HFFc6 (cell line): ENCODE data around the gene STK25. TPM values are rescaled to one million over a fixed set of nuclear protein-coding genes. Genes with fewer than 3 reads are reported as not detected.

Source experiments
- DNase-seq: peaks from one replicate; pipeline ENCODE4 v3.0.0-alpha.2; 2018
- H3K27ac Mint-ChIP-seq: 2 replicates; pipeline ENCODE4 v1.8.0; 2020; ENCODE audit warnings: mild to moderate bottlenecking, mixed read lengths
- H3K27me3 Mint-ChIP-seq: 2 replicates; pipeline ENCODE4 v1.8.0; 2021; ENCODE audit warnings: mild to moderate bottlenecking, moderate library complexity, mixed read lengths; ENCODE audit not compliant: insufficient read depth
- H3K36me3 Mint-ChIP-seq: 2 replicates; pipeline ENCODE4 v1.8.0; 2021; ENCODE audit warnings: low read depth, mixed read lengths
- H3K4me1 Mint-ChIP-seq: 2 replicates; pipeline ENCODE4 v1.8.0; 2020; ENCODE audit warnings: low read depth, mixed read lengths
- H3K4me3 Mint-ChIP-seq: 2 replicates; pipeline ENCODE4 v1.8.0; 2020; ENCODE audit warnings: mild to moderate bottlenecking, moderate library complexity, mixed read lengths
- H3K9me3 Mint-ChIP-seq: 2 replicates; pipeline ENCODE4 v1.8.0; 2020; ENCODE audit warnings: mild to moderate bottlenecking, mixed read lengths
- total RNA-seq, 6 experiments: library from RNA; stranded (reverse); fragmentation: NEBNext Ultra II Directional; extraction: Animal tissue kit (Norgen Biotek cat#: 25700); gene quantifications; 2 replicates in 1 of 6; 3 replicates in 5 of 6; pipeline ENCODE4 v1.2.3, GENCODE V29; 2021
- TF ChIP-seq, protein P1 (sequence below): fragments of 200-600 bp; sonication (generic); IDR thresholded peaks from 2 replicates; pipeline ENCODE4 v1.5.0; 2021; ENCODE audit warnings: antibody characterized with exemption, mild to moderate bottlenecking

Gene STK25
- total RNA-seq, 6 experiments from 2014 or later: 129 to 159 (median 150) TPM

- TF ChIP-seq, protein P1, sequence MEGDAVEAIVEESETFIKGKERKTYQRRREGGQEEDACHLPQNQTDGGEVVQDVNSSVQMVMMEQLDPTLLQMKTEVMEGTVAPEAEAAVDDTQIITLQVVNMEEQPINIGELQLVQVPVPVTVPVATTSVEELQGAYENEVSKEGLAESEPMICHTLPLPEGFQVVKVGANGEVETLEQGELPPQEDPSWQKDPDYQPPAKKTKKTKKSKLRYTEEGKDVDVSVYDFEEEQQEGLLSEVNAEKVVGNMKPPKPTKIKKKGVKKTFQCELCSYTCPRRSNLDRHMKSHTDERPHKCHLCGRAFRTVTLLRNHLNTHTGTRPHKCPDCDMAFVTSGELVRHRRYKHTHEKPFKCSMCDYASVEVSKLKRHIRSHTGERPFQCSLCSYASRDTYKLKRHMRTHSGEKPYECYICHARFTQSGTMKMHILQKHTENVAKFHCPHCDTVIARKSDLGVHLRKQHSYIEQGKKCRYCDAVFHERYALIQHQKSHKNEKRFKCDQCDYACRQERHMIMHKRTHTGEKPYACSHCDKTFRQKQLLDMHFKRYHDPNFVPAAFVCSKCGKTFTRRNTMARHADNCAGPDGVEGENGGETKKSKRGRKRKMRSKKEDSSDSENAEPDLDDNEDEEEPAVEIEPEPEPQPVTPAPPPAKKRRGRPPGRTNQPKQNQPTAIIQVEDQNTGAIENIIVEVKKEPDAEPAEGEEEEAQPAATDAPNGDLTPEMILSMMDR: no peak
- Mint-ChIP-seq H3K36me3 (no peaks in the 10 kb centered on the region), H3K27me3 (peaks cover 16% of the 10 kb centered on the region), H3K4me3 (no peak overlapping the region), H3K4me1 (peaks cover 7% of the 10 kb centered on the region), H3K27ac (no peak overlapping the region), H3K9me3 (no peaks in the 10 kb centered on the region)
- no peak for DNase-seq
These were observed 27.7 kb upstream of the STK25 start for GRCh38 chr2:241535871-241536655.

GRCh38 chr2:241534701-241535375 is 26.5 kb upstream of the STK25 start:
- Mint-ChIP-seq H3K27ac (no peak overlapping the region), H3K9me3 (no peaks in the 10 kb centered on the region), H3K4me1 (no peaks in the 10 kb centered on the region), H3K36me3 (no peaks in the 10 kb centered on the region), H3K27me3 (peaks cover 23% of the 10 kb centered on the region), H3K4me3 (no peak overlapping the region)
- TF ChIP-seq, protein P1: no peak
- DNase-seq: no peak

DNA sequence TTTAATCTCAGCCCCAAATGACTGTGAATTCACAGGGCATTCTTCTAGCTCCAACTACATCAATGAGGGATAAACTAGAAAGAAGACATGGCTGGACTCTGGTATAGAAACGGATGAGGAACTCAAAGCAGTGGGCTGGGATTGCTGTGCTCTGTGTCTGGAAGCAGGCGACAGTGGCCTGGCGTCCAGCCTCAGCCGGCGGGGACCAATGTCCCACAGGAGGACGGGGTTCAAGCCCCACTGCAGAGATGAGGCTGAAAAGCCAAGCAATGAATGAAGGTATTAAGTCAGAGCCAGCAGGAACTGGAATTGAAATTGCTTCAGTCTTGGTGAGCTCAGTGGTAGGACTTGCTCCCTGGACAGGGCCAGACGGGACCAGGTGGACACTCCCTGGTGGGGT is 25.9 kb upstream of the STK25 start:
- DNase-seq: no peak
- Mint-ChIP-seq H3K27ac (no peak overlapping the region), H3K4me3 (no peak overlapping the region), H3K4me1 (no peaks in the 10 kb centered on the region), H3K27me3 (peaks cover 26% of the 10 kb centered on the region), H3K36me3 (no peaks in the 10 kb centered on the region), H3K9me3 (no peaks in the 10 kb centered on the region)
- TF ChIP-seq, protein P1: no peak

- H3K9me3 Mint-ChIP-seq: no peaks in the 10 kb centered on the region
- H3K27me3 Mint-ChIP-seq: peaks cover 26% of the 10 kb centered on the region
- no peaks in the 10 kb centered on the region for H3K36me3 Mint-ChIP-seq
- TF ChIP-seq, protein P1: no peak
- no peak for DNase-seq
- no peaks in the 10 kb centered on the region for H3K4me1 Mint-ChIP-seq
- no peak overlapping the region for H3K4me3 Mint-ChIP-seq
- no peak overlapping the region for H3K27ac Mint-ChIP-seq
These were observed 24.6 kb upstream of the STK25 start for GRCh38 chr2:241532733-241533601.

- H3K4me1 Mint-ChIP-seq: no peaks in the 10 kb centered on the region
- TF ChIP-seq, protein P1: no peak
- H3K9me3 Mint-ChIP-seq: no peaks in the 10 kb centered on the region
- H3K27ac Mint-ChIP-seq: no peak overlapping the region
- H3K4me3 Mint-ChIP-seq: no peak overlapping the region
- no peak for DNase-seq
- peaks cover 26% of the 10 kb centered on the region for H3K27me3 Mint-ChIP-seq
- no peaks in the 10 kb centered on the region for H3K36me3 Mint-ChIP-seq
These were observed 23.8 kb upstream of the STK25 start for GRCh38 chr2:241532168-241532567.
